ENCODE results near the gene APMAP. TPM values are rescaled to one million over a fixed set of nuclear protein-coding genes. Genes with fewer than 3 reads are reported as not detected.

Gene APMAP
- total and polyA plus RNA-seq, 3 donors from 2014 or later: 92.3 to 135 (median 105) TPM

- Histone ChIP-seq H3K36me3 (ENCODE audit: low read depth, missing control alignments) (no peaks in the 10 kb centered on the region), H3K9me3 (no peaks in the 10 kb centered on the region), H3K27ac (no peak overlapping the region), H3K4me3 (no peak overlapping the region), H3K27me3 (no peaks in the 10 kb centered on the region), H3K4me1 (no peaks in the 10 kb centered on the region)
- DNase-seq: no peak
- intact Hi-C loops (cut with DNase I; ENCODE audit: low total_unique reads): no loop called here
- TF ChIP-seq POLR2A (IDR thresholded peaks at IDR 0.05) (no peak), CTCF (IDR thresholded peaks at IDR 0.05) (no peak)
- 79 to 93% methylated on average over 4 of the region's 4 CpGs for WGBS, 2 donors
Observed at GRCh38 chr20:24943196-24943595, 49.4 kb downstream of the APMAP start.

- H3K9me3 ChIP-seq: no peaks in the 10 kb centered on the region
- no peak for DNase-seq
- H3K4me3 ChIP-seq: no peak overlapping the region
- no peaks in the 10 kb centered on the region for H3K27me3 ChIP-seq
- no peaks in the 10 kb centered on the region for H3K36me3 ChIP-seq (ENCODE audit: low read depth, missing control alignments)
- intact Hi-C loops (cut with DNase I; ENCODE audit: low total_unique reads): no loop called here
- H3K27ac ChIP-seq: no peak overlapping the region
- WGBS, 2 donors: 76 to 90% methylated on average over 6 of the region's 6 CpGs
- H3K4me1 ChIP-seq: no peaks in the 10 kb centered on the region
- TF ChIP-seq POLR2A (IDR thresholded peaks at IDR 0.05) (no peak), CTCF (IDR thresholded peaks at IDR 0.05) (no peak)
Observed at GRCh38 chr20:24942679-24943078, 49.9 kb downstream of the APMAP start.

GRCh38 chr20:24939036-24939435 is 53.5 kb downstream of the APMAP start:
- H3K27me3 ChIP-seq: no peaks in the 10 kb centered on the region
- 55 to 71% methylated on average over 4 of the region's 4 CpGs for WGBS, 2 donors
- TF ChIP-seq CTCF (IDR thresholded peaks at IDR 0.05) (no peak), POLR2A (IDR thresholded peaks at IDR 0.05) (no peak)
- intact Hi-C loops (cut with DNase I; ENCODE audit: low total_unique reads): no loop called here
- DNase-seq: no peak
- H3K4me3 ChIP-seq: no peak overlapping the region
- H3K36me3 ChIP-seq (ENCODE audit: low read depth, missing control alignments): no peaks in the 10 kb centered on the region
- no peak overlapping the region for H3K27ac ChIP-seq
- no peaks in the 10 kb centered on the region for H3K9me3 ChIP-seq
- no peaks in the 10 kb centered on the region for H3K4me1 ChIP-seq

GRCh38 chr20:24938498-24938897 is 54.1 kb downstream of the APMAP start:
- H3K27ac ChIP-seq: no peak overlapping the region
- intact Hi-C loops (cut with DNase I; ENCODE audit: low total_unique reads): no loop called here
- WGBS, 2 donors: 70 to 89% methylated on average over 5 of the region's 5 CpGs
- H3K27me3 ChIP-seq: no peaks in the 10 kb centered on the region
- no peak for TF ChIP-seq CTCF (IDR thresholded peaks at IDR 0.05)
- no peak for TF ChIP-seq POLR2A (IDR thresholded peaks at IDR 0.05)
- H3K4me3 ChIP-seq: no peak overlapping the region
- no peaks in the 10 kb centered on the region for H3K4me1 ChIP-seq
- H3K9me3 ChIP-seq: no peaks in the 10 kb centered on the region
- H3K36me3 ChIP-seq (ENCODE audit: low read depth, missing control alignments): no peaks in the 10 kb centered on the region
- no peak for DNase-seq

- Histone ChIP-seq H3K27me3 (no peaks in the 10 kb centered on the region), H3K9me3 (no peaks in the 10 kb centered on the region), H3K4me1 (peaks cover 1% of the 10 kb centered on the region), H3K4me3 (no peak overlapping the region), H3K27ac (no peak overlapping the region), H3K36me3 (ENCODE audit: low read depth, missing control alignments) (no peaks in the 10 kb centered on the region)
- intact Hi-C loops (cut with DNase I; ENCODE audit: low total_unique reads): no loop called here
- WGBS, 2 donors: 0 to 78% methylated on average over 1 of the region's 1 CpG
- no peak for TF ChIP-seq POLR2A (IDR thresholded peaks at IDR 0.05)
- TF ChIP-seq CTCF (IDR thresholded peaks at IDR 0.05): no peak
- DNase-seq: no peak
Observed at GRCh38 chr20:24937579-24937978, 55.0 kb downstream of the APMAP start.

Data from testis (tissue), 3 donors.